ENCODE measurements around the gene MAPKAPK2. TPM values are rescaled to one million over a fixed set of nuclear protein-coding genes. Genes with fewer than 3 reads are reported as not detected.
A peak's percentile ranks its signal among the peaks of the same experiment; 100 is the strongest.
"Not testable (repeated sequence)": the region's sequence is repeated elsewhere in the genome, so short reads cannot be mapped to it uniquely, and the experiment has no call there.

MAPKAPK2 gene
- total RNA-seq (ENCODE audit: low replicate concordance) = 18.5 and 31.0 TPM in 2 replicates

- peak within 1 kb of the TSS; percentile 90 for H3K4me3 ChIP-seq (ENCODE audit: low read depth, low read length)
- no peak for TF ChIP-seq CTCF (IDR thresholded peaks at IDR 0.05; ENCODE audit: insufficient read depth, low read length)
- peak; percentile 53 for DNase-seq (ENCODE audit: low read depth)
Observed at GRCh38 chr1:206684478-206685333, at the start of gene MAPKAPK2. TSS of gene MAPKAPK2 (plus strand) at chr1:206684905. CDS start at chr1:206685230, 325 bp downstream.

- peak; percentile 88 for DNase-seq (ENCODE audit: low read depth)
- peak within 1 kb of the TSS; percentile 85 for H3K4me3 ChIP-seq (ENCODE audit: low read depth, low read length)
- TF ChIP-seq CTCF (IDR thresholded peaks at IDR 0.05; ENCODE audit: insufficient read depth, low read length) = peak; percentile 0
Observed at GRCh38 chr1:206635080-206635977, 49.4 kb upstream of the MAPKAPK2 start, which contains the start of gene DYRK3. TSS of gene DYRK3 (plus strand) at chr1:206635536. CDS start at chr1:206635704, 168 bp downstream.

DNA sequence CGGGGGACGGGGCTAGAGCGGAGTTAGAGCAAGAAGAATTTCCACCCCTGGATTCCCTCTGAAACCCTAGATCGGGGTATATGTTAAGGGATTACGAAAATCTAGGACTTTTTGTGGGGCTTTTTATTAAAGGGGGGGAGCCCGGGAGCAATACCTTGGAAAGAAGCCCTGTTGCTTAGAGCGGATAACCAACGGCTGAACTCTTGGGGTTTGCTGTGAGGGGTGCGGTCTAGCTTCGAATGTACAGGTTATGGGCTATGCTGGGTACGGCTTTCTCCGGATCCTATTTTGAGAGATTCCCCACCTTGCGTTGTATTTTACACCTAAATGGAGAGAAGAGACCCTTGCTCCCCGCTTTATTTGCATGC, 48.7 kb upstream of the MAPKAPK2 start:
- no peak for TF ChIP-seq CTCF (IDR thresholded peaks at IDR 0.05; ENCODE audit: insufficient read depth, low read length)
- peak; percentile 16 for DNase-seq (ENCODE audit: low read depth)
- peak overlapping the region; percentile 85 for H3K4me3 ChIP-seq (ENCODE audit: low read depth, low read length)

GRCh38 chr1:206636671-206637070, 48.0 kb upstream of the MAPKAPK2 start:
- TF ChIP-seq CTCF (IDR thresholded peaks at IDR 0.05; ENCODE audit: insufficient read depth, low read length) = no peak
- peak; percentile 30 for DNase-seq (ENCODE audit: low read depth)
- H3K4me3 ChIP-seq (ENCODE audit: low read depth, low read length) = peak overlapping the region; percentile 85

GRCh38 chr1:206637605-206638004, 47.1 kb upstream of the MAPKAPK2 start:
- TF ChIP-seq CTCF (IDR thresholded peaks at IDR 0.05; ENCODE audit: insufficient read depth, low read length) = no peak
- DNase-seq (ENCODE audit: low read depth) = no peak

GRCh38 chr1:206642074-206642473, 42.6 kb upstream of the MAPKAPK2 start:
- not testable (repeated sequence) for H3K4me3 ChIP-seq (ENCODE audit: low read depth, low read length); DNase-seq (ENCODE audit: low read depth)

More at GRCh38 chr1:206637605-206638004, 47.1 kb upstream of the MAPKAPK2 start:
- H3K4me3 ChIP-seq (ENCODE audit: low read depth, low read length) = peak overlapping the region; percentile 4

Measured in fibroblast of the aortic adventitia (primary cell).